ENCODE data around the gene NWD2. TPM values are rescaled to one million over a fixed set of nuclear protein-coding genes. Genes with fewer than 3 reads are reported as not detected.

The NWD2 gene
- polyA plus RNA-seq, 1 donor = 0.64 TPM

GRCh38 chr4:37359261-37359660 is 114.7 kb downstream of the NWD2 start:
- Histone ChIP-seq H3K4me1 (ENCODE audit: control insufficient read depth, insufficient read depth, low read length) (no peaks in the 10 kb centered on the region), H3K27ac (ENCODE audit: low read length) (no peak overlapping the region), H3K9me3 (ENCODE audit: control insufficient read depth, low read depth, low read length) (no peaks in the 10 kb centered on the region), H3K27me3 (ENCODE audit: control insufficient read depth, insufficient read depth, low read length) (no peaks in the 10 kb centered on the region), H3K36me3 (ENCODE audit: control insufficient read depth, insufficient read depth, low read length) (no peaks in the 10 kb centered on the region), H3K4me3 (ENCODE audit: low read length) (no peak overlapping the region)
- DNase-seq = no peak
- WGBS (ENCODE audit: insufficient coverage, low lambda C conversion rate) = no CpG with 5 or more reads among the region's 4 CpGs

- DNase-seq = no peak
- Histone ChIP-seq H3K27me3 (ENCODE audit: control insufficient read depth, insufficient read depth, low read length) (no peaks in the 10 kb centered on the region), H3K9me3 (ENCODE audit: control insufficient read depth, low read depth, low read length) (no peaks in the 10 kb centered on the region), H3K4me1 (ENCODE audit: control insufficient read depth, insufficient read depth, low read length) (no peaks in the 10 kb centered on the region), H3K4me3 (ENCODE audit: low read length) (no peak overlapping the region), H3K36me3 (ENCODE audit: control insufficient read depth, insufficient read depth, low read length) (no peaks in the 10 kb centered on the region), H3K27ac (ENCODE audit: low read length) (no peak overlapping the region)
Observed at GRCh38 chr4:37365888-37366287, 121.3 kb downstream of the NWD2 start.

GRCh38 chr4:37367901-37368300 is 123.4 kb downstream of the NWD2 start:
- no peak for DNase-seq
- no peaks in the 10 kb centered on the region for H3K9me3 ChIP-seq (ENCODE audit: control insufficient read depth, low read depth, low read length)
- no peaks in the 10 kb centered on the region for H3K4me1 ChIP-seq (ENCODE audit: control insufficient read depth, insufficient read depth, low read length)
- no peaks in the 10 kb centered on the region for H3K27me3 ChIP-seq (ENCODE audit: control insufficient read depth, insufficient read depth, low read length)
- H3K27ac ChIP-seq (ENCODE audit: low read length) = no peak overlapping the region
- no CpG with 5 or more reads among the region's 3 CpGs for WGBS (ENCODE audit: insufficient coverage, low lambda C conversion rate)
- no peak overlapping the region for H3K4me3 ChIP-seq (ENCODE audit: low read length)
- no peaks in the 10 kb centered on the region for H3K36me3 ChIP-seq (ENCODE audit: control insufficient read depth, insufficient read depth, low read length)

GRCh38 chr4:37370052-37370451 is 125.5 kb downstream of the NWD2 start:
- DNase-seq = no peak

GRCh38 chr4:37381040-37381668 is 136.6 kb downstream of the NWD2 start:
- Histone ChIP-seq H3K4me3 (ENCODE audit: low read length) (no peak overlapping the region), H3K27ac (ENCODE audit: low read length) (no peak overlapping the region), H3K9me3 (ENCODE audit: control insufficient read depth, low read depth, low read length) (no peaks in the 10 kb centered on the region), H3K36me3 (ENCODE audit: control insufficient read depth, insufficient read depth, low read length) (no peaks in the 10 kb centered on the region), H3K4me1 (ENCODE audit: control insufficient read depth, insufficient read depth, low read length) (peaks cover 4% of the 10 kb centered on the region), H3K27me3 (ENCODE audit: control insufficient read depth, insufficient read depth, low read length) (no peaks in the 10 kb centered on the region)
- DNase-seq = no peak
- no CpG with 5 or more reads among the region's 9 CpGs for WGBS (ENCODE audit: insufficient coverage, low lambda C conversion rate)

More at GRCh38 chr4:37370052-37370451, 125.5 kb downstream of the NWD2 start:
- WGBS (ENCODE audit: insufficient coverage, low lambda C conversion rate) = 100% methylated on average over 2 of the region's 2 CpGs
- H3K4me3 ChIP-seq (ENCODE audit: low read length) = no peak overlapping the region
- no peaks in the 10 kb centered on the region for H3K9me3 ChIP-seq (ENCODE audit: control insufficient read depth, low read depth, low read length)
- peaks cover 5% of the 10 kb centered on the region for H3K27me3 ChIP-seq (ENCODE audit: control insufficient read depth, insufficient read depth, low read length)
- no peak overlapping the region for H3K27ac ChIP-seq (ENCODE audit: low read length)
- no peaks in the 10 kb centered on the region for H3K4me1 ChIP-seq (ENCODE audit: control insufficient read depth, insufficient read depth, low read length)
- no peaks in the 10 kb centered on the region for H3K36me3 ChIP-seq (ENCODE audit: control insufficient read depth, insufficient read depth, low read length)

- H3K4me1 ChIP-seq (ENCODE audit: control insufficient read depth, insufficient read depth, low read length) = peaks cover 4% of the 10 kb centered on the region
- H3K36me3 ChIP-seq (ENCODE audit: control insufficient read depth, insufficient read depth, low read length) = no peaks in the 10 kb centered on the region
- H3K27ac ChIP-seq (ENCODE audit: low read length) = peak overlapping the region; percentile 11
- no peaks in the 10 kb centered on the region for H3K9me3 ChIP-seq (ENCODE audit: control insufficient read depth, low read depth, low read length)
- DNase-seq = peak; percentile 48 to 64
- no peaks in the 10 kb centered on the region for H3K27me3 ChIP-seq (ENCODE audit: control insufficient read depth, insufficient read depth, low read length)
- no peak overlapping the region for H3K4me3 ChIP-seq (ENCODE audit: low read length)
- 0% methylated on average over 1 of the region's 7 CpGs for WGBS (ENCODE audit: insufficient coverage, low lambda C conversion rate)
Observed at GRCh38 chr4:37383579-37384229, 139.2 kb downstream of the NWD2 start.

- H3K27ac ChIP-seq (ENCODE audit: low read length) = no peak overlapping the region
- peaks cover 4% of the 10 kb centered on the region for H3K4me1 ChIP-seq (ENCODE audit: control insufficient read depth, insufficient read depth, low read length)
- H3K27me3 ChIP-seq (ENCODE audit: control insufficient read depth, insufficient read depth, low read length) = no peaks in the 10 kb centered on the region
- H3K9me3 ChIP-seq (ENCODE audit: control insufficient read depth, low read depth, low read length) = no peaks in the 10 kb centered on the region
- WGBS (ENCODE audit: insufficient coverage, low lambda C conversion rate) = no CpG with 5 or more reads among the region's 2 CpGs
- H3K36me3 ChIP-seq (ENCODE audit: control insufficient read depth, insufficient read depth, low read length) = no peaks in the 10 kb centered on the region
- H3K4me3 ChIP-seq (ENCODE audit: low read length) = no peak overlapping the region
- no peak for DNase-seq
Observed at GRCh38 chr4:37385424-37385823, 140.9 kb downstream of the NWD2 start.

- Histone ChIP-seq H3K27ac (ENCODE audit: low read length) (no peak overlapping the region), H3K9me3 (ENCODE audit: control insufficient read depth, low read depth, low read length) (no peaks in the 10 kb centered on the region), H3K4me3 (ENCODE audit: low read length) (no peak overlapping the region), H3K36me3 (ENCODE audit: control insufficient read depth, insufficient read depth, low read length) (no peaks in the 10 kb centered on the region), H3K27me3 (ENCODE audit: control insufficient read depth, insufficient read depth, low read length) (no peaks in the 10 kb centered on the region), H3K4me1 (ENCODE audit: control insufficient read depth, insufficient read depth, low read length) (no peaks in the 10 kb centered on the region)
- no peak for DNase-seq
- WGBS (ENCODE audit: insufficient coverage, low lambda C conversion rate) = 43% methylated on average over 1 of the region's 4 CpGs
Observed at GRCh38 chr4:37388681-37389365, 144.3 kb downstream of the NWD2 start.

GRCh38 chr4:37389366-37389765 is 144.8 kb downstream of the NWD2 start:
- WGBS (ENCODE audit: insufficient coverage, low lambda C conversion rate) = no CpG with 5 or more reads among the region's 7 CpGs
- H3K4me3 ChIP-seq (ENCODE audit: low read length) = no peak overlapping the region
- no peak for DNase-seq
- H3K27ac ChIP-seq (ENCODE audit: low read length) = no peak overlapping the region
- H3K9me3 ChIP-seq (ENCODE audit: control insufficient read depth, low read depth, low read length) = no peaks in the 10 kb centered on the region
- H3K27me3 ChIP-seq (ENCODE audit: control insufficient read depth, insufficient read depth, low read length) = no peaks in the 10 kb centered on the region
- no peaks in the 10 kb centered on the region for H3K36me3 ChIP-seq (ENCODE audit: control insufficient read depth, insufficient read depth, low read length)
- no peaks in the 10 kb centered on the region for H3K4me1 ChIP-seq (ENCODE audit: control insufficient read depth, insufficient read depth, low read length)

- H3K4me3 ChIP-seq (ENCODE audit: low read length) = no peak overlapping the region
- H3K27me3 ChIP-seq (ENCODE audit: control insufficient read depth, insufficient read depth, low read length) = no peaks in the 10 kb centered on the region
- no peaks in the 10 kb centered on the region for H3K4me1 ChIP-seq (ENCODE audit: control insufficient read depth, insufficient read depth, low read length)
- 52% methylated on average over 2 of the region's 7 CpGs for WGBS (ENCODE audit: insufficient coverage, low lambda C conversion rate)
- H3K9me3 ChIP-seq (ENCODE audit: control insufficient read depth, low read depth, low read length) = no peaks in the 10 kb centered on the region
- peak; percentile 39 to 61 for DNase-seq
- H3K36me3 ChIP-seq (ENCODE audit: control insufficient read depth, insufficient read depth, low read length) = no peaks in the 10 kb centered on the region
- H3K27ac ChIP-seq (ENCODE audit: low read length) = no peak overlapping the region
Observed at GRCh38 chr4:37389967-37390580, 145.5 kb downstream of the NWD2 start.

All from large intestine (tissue), 3 donors.